Activated naive CD8-positive, alpha-beta T cell (primary cell): ENCODE measurements around the gene GAS7.
"Not testable (repeated sequence)": the region's sequence is repeated elsewhere in the genome, so short reads cannot be mapped to it uniquely, and the experiment has no call there.

Experiments
- H3K27ac Mint-ChIP-seq: one replicate; pipeline ENCODE4 v1.8.0; 2021; ENCODE audit warnings: mixed read lengths
- H3K27me3 Mint-ChIP-seq: one replicate; pipeline ENCODE4 v1.8.0; 2021; ENCODE audit warnings: mixed read lengths
- H3K36me3 Mint-ChIP-seq: one replicate; pipeline ENCODE4 v1.8.0; 2021; ENCODE audit warnings: mixed read lengths
- H3K4me1 Mint-ChIP-seq: one replicate; pipeline ENCODE4 v1.8.0; 2021; ENCODE audit warnings: low read depth, mixed read lengths
- H3K4me3 Mint-ChIP-seq: one replicate; pipeline ENCODE4 v1.8.0; 2021; ENCODE audit warnings: mild to moderate bottlenecking, mixed read lengths
- H3K9me3 Mint-ChIP-seq: one replicate; pipeline ENCODE4 v1.8.0; 2021; ENCODE audit warnings: low read depth, mixed read lengths

Gene GAS7

GRCh38 chr17:9937241-9937761 is 261.1 kb downstream of the GAS7 start:
- H3K36me3 Mint-ChIP-seq: no peaks in the 10 kb centered on the region

GRCh38 chr17:9936095-9936494 is 262.3 kb downstream of the GAS7 start:
- Mint-ChIP-seq H3K4me3 (no peak overlapping the region), H3K27ac (no peak overlapping the region)

More at GRCh38 chr17:9937241-9937761, 261.1 kb downstream of the GAS7 start:
- Mint-ChIP-seq H3K4me3 (no peak overlapping the region), H3K27me3 (no peaks in the 10 kb centered on the region), H3K4me1 (no peaks in the 10 kb centered on the region), H3K9me3 (peaks cover 5% of the 10 kb centered on the region), H3K27ac (no peak overlapping the region)

GRCh38 chr17:9935408-9935807 is 263.0 kb downstream of the GAS7 start:
- H3K27me3 Mint-ChIP-seq: peaks cover 3% of the 10 kb centered on the region
- H3K4me3 Mint-ChIP-seq: no peak overlapping the region
- H3K36me3 Mint-ChIP-seq: no peaks in the 10 kb centered on the region
- peaks cover 5% of the 10 kb centered on the region for H3K9me3 Mint-ChIP-seq
- H3K27ac Mint-ChIP-seq: no peak overlapping the region
- H3K4me1 Mint-ChIP-seq: no peaks in the 10 kb centered on the region

More at GRCh38 chr17:9936095-9936494, 262.3 kb downstream of the GAS7 start:
- no peaks in the 10 kb centered on the region for H3K4me1 Mint-ChIP-seq
- H3K36me3 Mint-ChIP-seq: no peaks in the 10 kb centered on the region
- peaks cover 3% of the 10 kb centered on the region for H3K27me3 Mint-ChIP-seq
- H3K9me3 Mint-ChIP-seq: peaks cover 5% of the 10 kb centered on the region

GRCh38 chr17:9934331-9934730 is 264.1 kb downstream of the GAS7 start:
- H3K9me3 Mint-ChIP-seq: peaks cover 5% of the 10 kb centered on the region
- no peaks in the 10 kb centered on the region for H3K36me3 Mint-ChIP-seq
- H3K27me3 Mint-ChIP-seq: peaks cover 3% of the 10 kb centered on the region
- no peaks in the 10 kb centered on the region for H3K4me1 Mint-ChIP-seq
- H3K27ac Mint-ChIP-seq: no peak overlapping the region
- H3K4me3 Mint-ChIP-seq: no peak overlapping the region

GRCh38 chr17:9932491-9932890 is 265.9 kb downstream of the GAS7 start:
- H3K4me3 Mint-ChIP-seq: no peak overlapping the region
- no peaks in the 10 kb centered on the region for H3K4me1 Mint-ChIP-seq
- H3K36me3 Mint-ChIP-seq: no peaks in the 10 kb centered on the region
- peaks cover 4% of the 10 kb centered on the region for H3K27me3 Mint-ChIP-seq
- no peak overlapping the region for H3K27ac Mint-ChIP-seq
- H3K9me3 Mint-ChIP-seq: no peaks in the 10 kb centered on the region

- H3K4me1 Mint-ChIP-seq: no peaks in the 10 kb centered on the region
- H3K9me3 Mint-ChIP-seq: no peaks in the 10 kb centered on the region
- peaks cover 4% of the 10 kb centered on the region for H3K27me3 Mint-ChIP-seq
- H3K4me3 Mint-ChIP-seq: no peak overlapping the region
- no peak overlapping the region for H3K27ac Mint-ChIP-seq
- no peaks in the 10 kb centered on the region for H3K36me3 Mint-ChIP-seq
These were observed 267.2 kb downstream of the GAS7 start for GRCh38 chr17:9931144-9931741.

GRCh38 chr17:9929871-9930270 is 268.5 kb downstream of the GAS7 start:
- H3K4me3 Mint-ChIP-seq: no peak overlapping the region
- no peak overlapping the region for H3K27ac Mint-ChIP-seq
- no peaks in the 10 kb centered on the region for H3K4me1 Mint-ChIP-seq
- peaks cover 4% of the 10 kb centered on the region for H3K27me3 Mint-ChIP-seq
- no peaks in the 10 kb centered on the region for H3K9me3 Mint-ChIP-seq
- no peaks in the 10 kb centered on the region for H3K36me3 Mint-ChIP-seq

GRCh38 chr17:9928601-9929333 is 269.6 kb downstream of the GAS7 start:
- Mint-ChIP-seq H3K27ac (no peak overlapping the region), H3K4me3 (no peak overlapping the region), H3K27me3 (peaks cover 4% of the 10 kb centered on the region), H3K4me1 (peaks cover 2% of the 10 kb centered on the region), H3K36me3 (no peaks in the 10 kb centered on the region), H3K9me3 (no peaks in the 10 kb centered on the region)

- Mint-ChIP-seq H3K4me3 (no peak overlapping the region), H3K36me3 (no peaks in the 10 kb centered on the region), H3K4me1 (peaks cover 2% of the 10 kb centered on the region), H3K9me3 (no peaks in the 10 kb centered on the region), H3K27ac (no peak overlapping the region), H3K27me3 (peaks cover 1% of the 10 kb centered on the region)
These were observed 272.1 kb downstream of the GAS7 start for GRCh38 chr17:9926150-9926804.

- Mint-ChIP-seq H3K9me3 (no peaks in the 10 kb centered on the region), H3K27me3 (peaks cover 1% of the 10 kb centered on the region), H3K4me1 (peaks cover 2% of the 10 kb centered on the region), H3K36me3 (no peaks in the 10 kb centered on the region), H3K4me3 (no peak overlapping the region), H3K27ac (no peak overlapping the region)
These were observed 272.9 kb downstream of the GAS7 start for GRCh38 chr17:9925457-9925856.

GRCh38 chr17:9924735-9925191 is 273.6 kb downstream of the GAS7 start:
- H3K36me3 Mint-ChIP-seq: no peaks in the 10 kb centered on the region
- no peaks in the 10 kb centered on the region for H3K9me3 Mint-ChIP-seq
- peaks cover 2% of the 10 kb centered on the region for H3K4me1 Mint-ChIP-seq
- no peak overlapping the region for H3K27ac Mint-ChIP-seq
- H3K4me3 Mint-ChIP-seq: no peak overlapping the region
- H3K27me3 Mint-ChIP-seq: peaks cover 1% of the 10 kb centered on the region

- H3K36me3 Mint-ChIP-seq: no peaks in the 10 kb centered on the region
- no peaks in the 10 kb centered on the region for H3K27me3 Mint-ChIP-seq
- peaks cover 2% of the 10 kb centered on the region for H3K4me1 Mint-ChIP-seq
- H3K27ac Mint-ChIP-seq: no peak overlapping the region
- H3K9me3 Mint-ChIP-seq: no peaks in the 10 kb centered on the region
- no peak overlapping the region for H3K4me3 Mint-ChIP-seq
These were observed 276.2 kb downstream of the GAS7 start for GRCh38 chr17:9922012-9922848.

- H3K9me3 Mint-ChIP-seq, H3K4me3 Mint-ChIP-seq: not testable (repeated sequence)
These were observed 277.2 kb downstream of the GAS7 start for GRCh38 chr17:9921216-9921615.

GRCh38 chr17:9918804-9919352 is 279.5 kb downstream of the GAS7 start:
- H3K4me3 Mint-ChIP-seq: no peak overlapping the region
- H3K4me1 Mint-ChIP-seq: no peaks in the 10 kb centered on the region
- no peaks in the 10 kb centered on the region for H3K36me3 Mint-ChIP-seq
- H3K9me3 Mint-ChIP-seq: no peaks in the 10 kb centered on the region
- no peak overlapping the region for H3K27ac Mint-ChIP-seq
- H3K27me3 Mint-ChIP-seq: no peaks in the 10 kb centered on the region

More at GRCh38 chr17:9921216-9921615, 277.2 kb downstream of the GAS7 start:
- H3K36me3 Mint-ChIP-seq, H3K4me1 Mint-ChIP-seq, H3K27me3 Mint-ChIP-seq, H3K27ac Mint-ChIP-seq: not testable (repeated sequence)
